Fibroblast of lung (primary cell): ENCODE results near the gene SPAG7. TPM values are rescaled to one million over a fixed set of nuclear protein-coding genes. Genes with fewer than 3 reads are reported as not detected.

Source experiments
- DNase-seq, 2 donors: peaks; one replicate each; pipeline versions ENCODE4 v3.0.0 to v3.0.0-alpha.2; 2010; ENCODE audit warnings: low read depth in 2 of 2
- H2AFZ ChIP-seq: 2 replicates; pipeline ENCODE4 v1.5.1; 2012; ENCODE audit warnings: low read length, control low read depth, inconsistent platforms
- H3K27ac ChIP-seq: 2 replicates; pipeline ENCODE4 v1.5.1; 2011; ENCODE audit warnings: low read length, control low read depth; ENCODE audit not compliant: insufficient read depth
- H3K27me3 ChIP-seq: 2 replicates; pipeline ENCODE4 v1.5.1; 2011; ENCODE audit warnings: mild to moderate bottlenecking, low read length; ENCODE audit not compliant: control insufficient read depth, insufficient read depth
- H3K36me3 ChIP-seq: 2 replicates; pipeline ENCODE4 v1.5.1; 2011; ENCODE audit warnings: low read length; ENCODE audit not compliant: control insufficient read depth, insufficient read depth
- H3K4me1 ChIP-seq: 2 replicates; pipeline ENCODE4 v1.5.1; 2011; ENCODE audit warnings: low read length; ENCODE audit not compliant: control insufficient read depth, insufficient read depth; ENCODE audit errors: extremely low read depth
- H3K4me2 ChIP-seq: 2 replicates; pipeline ENCODE4 v1.5.1; 2011; ENCODE audit warnings: low read length, control low read depth; ENCODE audit not compliant: insufficient read depth; ENCODE audit errors: extremely low read depth
- H3K4me3 ChIP-seq, 4 experiments: fragments of 200-600 bp in 1 of 4; sonication (generic) in 1 of 4; replicated peaks in 1 of 4; 2 replicates each; pipeline ENCODE4 v1.5.1; 2011 to 2016; ENCODE audit warnings: low read length in 4 of 4, low read depth in 3 of 4, mild to moderate bottlenecking in 3 of 4, control low read depth in 2 of 4, inconsistent platforms in 1 of 4, mixed read lengths in 1 of 4; ENCODE audit not compliant: insufficient read depth in 1 of 4; ENCODE audit errors: control extremely low read depth in 1 of 4
- H3K79me2 ChIP-seq: 2 replicates; pipeline ENCODE4 v1.5.1; 2012; ENCODE audit warnings: mild to moderate bottlenecking, low read length, inconsistent platforms; ENCODE audit not compliant: control insufficient read depth, insufficient read depth
- H3K9ac ChIP-seq: 2 replicates; pipeline ENCODE4 v1.5.1; 2011; ENCODE audit warnings: mild to moderate bottlenecking, low read length, control low read depth; ENCODE audit not compliant: insufficient read depth
- H3K9me3 ChIP-seq: 2 replicates; pipeline ENCODE4 v1.5.1; 2012; ENCODE audit warnings: low read depth, low read length; ENCODE audit not compliant: control insufficient read depth, insufficient read depth
- H4K20me1 ChIP-seq: 2 replicates; pipeline ENCODE4 v1.5.1; 2011; ENCODE audit warnings: low read length; ENCODE audit not compliant: control insufficient read depth, insufficient read depth; ENCODE audit errors: extremely low read depth
- CTCF ChIP-seq, 2 donors: IDR thresholded peaks in 1 of 2; conservative IDR thresholded peaks in 1 of 2; 1 replicate in 1 of 2; 2 replicates in 1 of 2; pipeline ENCODE4 v1.5.1; 2011 to 2012; ENCODE audit warnings: low read length in 2 of 2, control low read depth in 1 of 2, inconsistent platforms in 1 of 2, low read depth in 1 of 2, mild to moderate bottlenecking in 1 of 2
- EZH2 ChIP-seq: IDR thresholded peaks from 2 replicates; pipeline ENCODE4 v1.5.1; 2012; ENCODE audit warnings: low read length, control low read depth, mild to moderate bottlenecking; ENCODE audit errors: missing control alignments
- polyA plus RNA-seq, 2 donors: library from polyadenylated mRNA; depleted of rRNA in 1 of 2; stranded (reverse) in 1 of 2; unstranded in 1 of 2; fragments of >200 nt; gene quantifications; 2 replicates each; pipeline ENCODE4 v1.2.1, GENCODE V29; 2011 to 2012; ENCODE audit warnings: missing spikeins in 1 of 2
- total RNA-seq: library from RNA; depleted of rRNA; stranded (reverse); fragments of >200 nt; gene quantifications from 2 replicates; pipeline ENCODE4 v1.2.1, GENCODE V29; 2014

The SPAG7 gene
- total and polyA plus RNA-seq, 2 donors (not counting 1 experiment from before 2014, with no cell fraction given): 62.8 to 83.0 TPM

DNA sequence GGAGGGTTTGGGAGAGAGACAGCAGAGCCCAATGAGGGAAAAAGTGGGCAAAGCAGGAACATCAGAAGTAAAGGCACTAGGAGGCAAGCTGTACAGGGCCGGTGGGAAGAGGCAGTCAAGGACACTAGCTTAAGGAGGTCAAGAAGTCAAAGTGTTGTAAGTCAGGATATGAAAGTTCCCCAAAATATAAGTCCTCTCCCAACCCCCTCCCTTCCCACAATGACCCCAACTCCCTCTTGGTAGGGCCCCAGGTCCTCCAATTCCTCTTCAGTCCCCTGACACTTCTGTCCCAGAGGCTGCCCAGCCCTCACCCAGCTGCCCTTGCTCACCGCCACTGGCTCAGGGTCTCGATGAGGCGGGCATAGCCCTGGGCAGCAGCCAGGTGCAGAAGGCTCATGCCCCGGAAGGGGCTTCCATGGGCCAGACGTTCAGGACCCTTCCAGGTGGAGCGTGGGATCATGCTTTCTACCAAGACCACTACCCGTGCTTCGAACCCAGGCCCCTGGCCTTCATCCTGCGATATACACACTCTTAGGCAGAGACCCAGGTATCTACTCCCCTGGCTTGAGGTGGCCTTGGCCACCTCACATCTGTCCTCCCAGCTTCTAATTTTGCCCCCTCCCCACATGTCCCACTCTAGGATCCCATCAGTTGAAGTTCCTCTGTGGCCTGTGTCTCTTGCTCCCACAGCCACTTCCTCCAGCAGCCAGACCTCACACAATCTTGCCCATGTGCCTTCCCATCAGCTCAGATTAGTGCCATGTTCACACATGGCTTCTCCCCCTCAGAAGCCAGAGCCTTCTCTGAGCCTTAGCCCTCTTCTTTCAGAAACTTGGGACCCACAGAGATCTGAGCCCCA, 5.9 kb upstream of the SPAG7 start:
- no peak overlapping the region for H3K27ac ChIP-seq
- no peak for DNase-seq
- no peak overlapping the region for H3K4me3 ChIP-seq
- no peaks in the 10 kb centered on the region for H3K9me3 ChIP-seq
- no peaks in the 10 kb centered on the region for H3K27me3 ChIP-seq
- H3K9ac ChIP-seq: no peak overlapping the region
- no peak overlapping the region for H3K4me2 ChIP-seq
- no peak for TF ChIP-seq EZH2
- TF ChIP-seq CTCF (conservative IDR thresholded peaks at IDR 0.05 in 1 of 2, IDR thresholded peaks at IDR 0.05 in 1 of 2; ENCODE audit: low read depth in 1 of 2, low read length in 2 of 2): no peak
- H3K36me3 ChIP-seq: peaks cover 23% of the 10 kb centered on the region
- H2AFZ ChIP-seq: no peak overlapping the region
- H3K79me2 ChIP-seq: peaks cover 5% of the 10 kb centered on the region
- peaks cover 12% of the 10 kb centered on the region for H3K4me1 ChIP-seq
- H4K20me1 ChIP-seq: no peaks in the 10 kb centered on the region

DNA sequence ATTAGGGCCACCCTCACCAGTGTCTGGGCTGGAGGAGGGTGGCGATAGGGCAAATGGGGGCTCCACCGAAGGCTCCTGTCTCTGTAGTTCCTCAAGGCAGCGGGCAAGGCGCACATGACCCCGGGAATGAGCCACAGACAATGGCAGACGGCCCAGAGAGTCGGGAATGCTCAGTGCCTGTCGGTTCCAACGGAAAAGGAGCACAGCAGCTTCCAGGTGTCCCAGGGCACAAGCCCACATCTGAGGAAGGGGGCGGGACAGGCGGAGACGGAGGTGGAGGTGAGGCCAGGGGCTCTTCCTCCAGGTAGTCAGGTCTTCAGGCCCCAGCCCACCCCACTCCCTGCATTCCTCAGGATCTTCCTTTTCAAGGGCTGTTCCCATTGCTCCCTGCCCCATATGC, 5.1 kb upstream of the SPAG7 start:
- Histone ChIP-seq H3K27ac (no peak overlapping the region), H2AFZ (no peak overlapping the region), H3K9me3 (no peaks in the 10 kb centered on the region), H3K79me2 (peaks cover 6% of the 10 kb centered on the region), H3K9ac (no peak overlapping the region), H3K4me1 (peaks cover 14% of the 10 kb centered on the region), H3K4me2 (no peak overlapping the region), H3K36me3 (peaks cover 17% of the 10 kb centered on the region), H3K27me3 (no peaks in the 10 kb centered on the region), H3K4me3 (no peak overlapping the region), H4K20me1 (no peaks in the 10 kb centered on the region)
- TF ChIP-seq EZH2 (no peak), CTCF (conservative IDR thresholded peaks at IDR 0.05 in 1 of 2, IDR thresholded peaks at IDR 0.05 in 1 of 2; ENCODE audit: low read depth in 1 of 2, low read length in 2 of 2) (no peak)
- DNase-seq: no peak

DNA sequence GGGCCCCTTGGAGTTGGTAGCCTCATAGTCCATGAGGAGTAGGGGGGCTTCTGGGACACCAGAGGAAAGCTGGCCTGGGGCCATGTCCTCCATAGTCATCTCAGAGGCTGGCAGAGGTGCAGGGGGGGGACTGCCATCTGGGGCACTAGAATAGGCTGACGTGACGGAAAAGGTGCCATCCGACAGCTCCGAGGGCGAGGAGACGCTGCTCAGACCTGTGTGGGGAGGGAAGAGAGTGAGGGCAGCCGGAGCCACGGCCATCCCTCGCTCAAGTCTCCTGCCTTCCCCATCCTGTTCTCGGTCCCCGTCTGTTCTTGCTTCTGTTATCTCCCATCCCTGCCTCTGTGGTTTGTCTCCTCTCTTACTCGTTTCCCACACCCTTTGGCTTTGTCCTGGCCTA, 4.7 kb upstream of the SPAG7 start:
- H3K4me2 ChIP-seq: no peak overlapping the region
- H3K9ac ChIP-seq: no peak overlapping the region
- DNase-seq: no peak
- H3K27me3 ChIP-seq: no peaks in the 10 kb centered on the region
- no peak overlapping the region for H3K27ac ChIP-seq
- no peaks in the 10 kb centered on the region for H3K9me3 ChIP-seq
- peaks cover 14% of the 10 kb centered on the region for H3K36me3 ChIP-seq
- H2AFZ ChIP-seq: no peak overlapping the region
- TF ChIP-seq CTCF (conservative IDR thresholded peaks at IDR 0.05 in 1 of 2, IDR thresholded peaks at IDR 0.05 in 1 of 2; ENCODE audit: low read depth in 1 of 2, low read length in 2 of 2): no peak
- no peak for TF ChIP-seq EZH2
- no peaks in the 10 kb centered on the region for H4K20me1 ChIP-seq
- H3K4me1 ChIP-seq: peaks cover 14% of the 10 kb centered on the region
- peaks cover 6% of the 10 kb centered on the region for H3K79me2 ChIP-seq
- H3K4me3 ChIP-seq: no peak overlapping the region
